Smooth muscle cell (in vitro differentiated cells): Measurements from ENCODE around the gene CHST6. TPM values are rescaled to one million over a fixed set of nuclear protein-coding genes. Genes with fewer than 3 reads are reported as not detected.

Experiments
- DNase-seq: peaks from one replicate; lab custom pipeline; 2025; ENCODE audit not compliant: unreplicated experiment; lab: John Stamatoyannopoulos, UW
- H2AFZ ChIP-seq: fragments of 200-600 bp; sonication (generic); 2 replicates; pipeline ENCODE4 v1.6.0; 2016; ENCODE audit warnings: antibody characterized with exemption, low read depth, mild to moderate bottlenecking
- H3F3A ChIP-seq: fragments of 200-600 bp; sonication (generic); 2 replicates; pipeline ENCODE4 v1.6.0; 2017; ENCODE audit warnings: antibody characterized with exemption, low read depth
- H3K27ac ChIP-seq: fragments of 200-600 bp; sonication (generic); 2 replicates; pipeline ENCODE4 v1.5.1; 2016; ENCODE audit warnings: low read depth, mild to moderate bottlenecking
- H3K27me3 ChIP-seq: fragments of 200-600 bp; sonication (generic); 2 replicates; pipeline ENCODE4 v1.6.1; 2016; ENCODE audit warnings: low read depth, mild to moderate bottlenecking
- H3K36me3 ChIP-seq: fragments of 200-600 bp; sonication (generic); 2 replicates; pipeline ENCODE4 v1.5.1; 2016; ENCODE audit warnings: low read depth
- H3K4me1 ChIP-seq: fragments of 200-600 bp; sonication (generic); 2 replicates; pipeline ENCODE4 v1.5.1; 2016; ENCODE audit warnings: low read depth
- H3K4me2 ChIP-seq: fragments of 200-600 bp; sonication (generic); 2 replicates; pipeline ENCODE4 v1.6.0; 2016; ENCODE audit warnings: mild to moderate bottlenecking
- H3K4me3 ChIP-seq: fragments of 200-600 bp; sonication (generic); 2 replicates; pipeline ENCODE4 v1.5.1; 2016; ENCODE audit warnings: mild to moderate bottlenecking
- H3K79me2 ChIP-seq: fragments of 200-600 bp; sonication (generic); 2 replicates; pipeline ENCODE4 v1.6.0; 2016; ENCODE audit warnings: low read depth, mild to moderate bottlenecking
- H3K9ac ChIP-seq: fragments of 200-600 bp; sonication (generic); 2 replicates; pipeline ENCODE4 v1.6.0; 2016; ENCODE audit warnings: low read depth
- H3K9me3 ChIP-seq: fragments of 200-600 bp; sonication (generic); replicated peaks from 2 replicates; pipeline ENCODE4 v1.5.1; 2016; ENCODE audit warnings: low read depth
- H4K20me1 ChIP-seq: fragments of 200-600 bp; sonication (generic); 2 replicates; pipeline ENCODE4 v1.6.0; 2016; ENCODE audit warnings: low read depth
- CTCF ChIP-seq: fragments of 200-600 bp; sonication (generic); IDR thresholded peaks from 2 replicates; pipeline ENCODE4 v1.5.1; 2017; ENCODE audit warnings: borderline replicate concordance, mild to moderate bottlenecking, antibody characterized with exemption; ENCODE audit not compliant: insufficient read depth, poor library complexity, severe bottlenecking
- WGBS: methylation state at CpG from one replicate; pipeline ENCODE4 v1.1.7; 2016; ENCODE audit warnings: low lambda C conversion rate; 5-methylcytosine and 5-hydroxymethylcytosine counted together
- polyA plus RNA-seq: library from polyadenylated mRNA; unstranded; fragments of >200 nt; fragmentation: Nextera tagmentation; extraction: Ambion mirVana; gene quantifications from 2 replicates; pipeline ENCODE4 v1.2.1, GENCODE V29; 2016
- total RNA-seq: library from RNA; depleted of rRNA; stranded (reverse); fragments of >200 nt; gene quantifications from 2 replicates; pipeline ENCODE4 v1.2.3, GENCODE V29; 2014

CHST6 gene
- total and polyA plus RNA-seq, 2 experiments from 2014 or later, result 2.0 to 2.6 TPM

DNA sequence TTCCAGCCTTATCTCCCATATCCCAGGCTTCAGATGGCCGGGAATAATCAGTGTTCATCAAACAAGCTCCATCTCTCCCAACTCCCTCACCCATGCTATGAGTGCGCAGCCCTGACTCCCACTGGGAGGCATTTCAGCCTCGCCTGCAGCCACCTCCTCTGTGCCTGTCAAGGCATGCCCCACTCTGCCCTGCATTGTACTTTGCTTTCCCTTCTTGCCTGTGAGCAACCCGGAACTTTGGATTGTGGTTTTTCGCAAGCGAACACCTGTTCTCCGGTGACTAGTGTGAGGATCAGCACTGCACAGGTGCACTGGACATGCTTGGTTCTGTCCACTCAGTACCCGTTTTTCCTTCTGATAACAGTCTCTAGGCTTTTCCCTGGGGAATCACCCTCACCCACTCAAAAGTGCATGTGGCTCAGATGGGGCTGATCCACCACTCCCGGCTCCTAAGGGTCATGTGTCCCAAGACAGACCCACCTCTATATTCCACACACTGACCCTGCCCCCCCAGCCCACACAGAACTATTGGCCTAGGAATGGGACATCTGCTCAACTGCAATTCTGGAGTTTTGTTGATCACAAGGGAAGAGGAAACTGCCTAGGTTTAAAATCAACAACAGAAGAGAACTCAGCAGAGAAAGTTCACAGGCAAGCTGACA is 9.1 kb downstream of the CHST6 start:
- H3F3A ChIP-seq, result no peaks in the 10 kb centered on the region
- H3K27me3 ChIP-seq, result no peaks in the 10 kb centered on the region
- WGBS, result 77% methylated on average over 9 of the region's 9 CpGs
- H2AFZ ChIP-seq, result no peak overlapping the region
- no peaks in the 10 kb centered on the region for H4K20me1 ChIP-seq
- DNase-seq, result no peak
- H3K4me2 ChIP-seq, result no peak overlapping the region
- H3K79me2 ChIP-seq, result no peaks in the 10 kb centered on the region
- no peak overlapping the region for H3K9ac ChIP-seq
- no peaks in the 10 kb centered on the region for H3K4me1 ChIP-seq
- no peak for TF ChIP-seq CTCF
- no peaks in the 10 kb centered on the region for H3K36me3 ChIP-seq
- H3K9me3 ChIP-seq, result no peaks in the 10 kb centered on the region
- H3K4me3 ChIP-seq, result no peak overlapping the region
- no peak overlapping the region for H3K27ac ChIP-seq

GRCh38 chr16:75485230-75486013 is 9.8 kb downstream of the CHST6 start:
- no peak overlapping the region for H3K4me3 ChIP-seq
- no peaks in the 10 kb centered on the region for H3K4me1 ChIP-seq
- no peak overlapping the region for H3K9ac ChIP-seq
- no peaks in the 10 kb centered on the region for H4K20me1 ChIP-seq
- H3K4me2 ChIP-seq, result no peak overlapping the region
- DNase-seq, result no peak
- H3K9me3 ChIP-seq, result no peaks in the 10 kb centered on the region
- no peaks in the 10 kb centered on the region for H3K36me3 ChIP-seq
- no peaks in the 10 kb centered on the region for H3K27me3 ChIP-seq
- H3K79me2 ChIP-seq, result no peaks in the 10 kb centered on the region
- 88% methylated on average over 7 of the region's 7 CpGs for WGBS
- no peak overlapping the region for H2AFZ ChIP-seq
- no peak overlapping the region for H3K27ac ChIP-seq
- no peaks in the 10 kb centered on the region for H3F3A ChIP-seq
- TF ChIP-seq CTCF, result no peak

DNA sequence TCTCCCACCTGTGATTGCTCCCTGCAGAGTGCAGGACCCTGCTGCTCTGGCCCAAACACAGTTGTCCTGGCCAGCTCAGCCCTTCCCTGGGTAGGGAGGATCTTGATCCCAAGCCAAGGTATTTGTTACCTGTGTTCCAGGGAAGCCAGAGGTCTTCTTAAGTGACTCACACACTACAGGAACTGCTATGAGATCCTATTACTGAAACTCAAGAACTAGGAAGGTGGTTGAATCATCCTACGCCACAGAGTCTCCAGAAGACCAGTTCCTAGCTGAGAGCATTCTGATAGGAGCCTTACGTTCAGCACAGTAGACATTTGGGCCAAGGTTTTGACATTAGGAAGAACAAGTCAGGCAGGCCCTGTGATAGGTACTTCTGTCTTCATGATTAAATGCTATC is 12.0 kb downstream of the CHST6 start:
- peak overlapping the region; percentile 35 for H3K27ac ChIP-seq
- H3K27me3 ChIP-seq, result no peaks in the 10 kb centered on the region
- H3K79me2 ChIP-seq, result no peaks in the 10 kb centered on the region
- H2AFZ ChIP-seq, result no peak overlapping the region
- H3K9me3 ChIP-seq, result no peaks in the 10 kb centered on the region
- DNase-seq, result no peak
- no peak overlapping the region for H3K4me2 ChIP-seq
- H3F3A ChIP-seq, result no peaks in the 10 kb centered on the region
- 79% methylated on average over 2 of the region's 2 CpGs for WGBS
- H3K9ac ChIP-seq, result no peak overlapping the region
- H4K20me1 ChIP-seq, result no peaks in the 10 kb centered on the region
- no peak overlapping the region for H3K4me3 ChIP-seq
- TF ChIP-seq CTCF, result no peak
- H3K4me1 ChIP-seq, result no peaks in the 10 kb centered on the region
- H3K36me3 ChIP-seq, result no peaks in the 10 kb centered on the region
